K562 (cell line): Measurements from ENCODE around the gene ERG28. TPM values are rescaled to one million over a fixed set of nuclear protein-coding genes. Genes with fewer than 3 reads are reported as not detected.

Experiments
- ARID2 ChIP-seq: fragments of 450-650 bp; IDR thresholded peaks from 2 replicates; pipeline ENCODE4 v1.6.1; 2017; ENCODE audit warnings: antibody characterized with exemption, mild to moderate bottlenecking
- E2F4 ChIP-seq: sonication (generic); formaldehyde crosslinking; IDR thresholded peaks from 2 replicates; pipeline ENCODE4 v1.8.0; 2022; ENCODE audit warnings: mild to moderate bottlenecking, low read depth, missing genetic modification reagents
- EHMT2 ChIP-seq: fragments of 450-650 bp; IDR thresholded peaks from 2 replicates; pipeline ENCODE4 v1.6.1; 2018; ENCODE audit warnings: antibody characterized with exemption
- ETS1 ChIP-seq: conservative IDR thresholded peaks from 2 replicates; pipeline ENCODE4 v1.6.1; 2011; ENCODE audit warnings: low read depth, mild to moderate bottlenecking, low read length; ENCODE audit not compliant: control insufficient read depth
- FIP1L1 ChIP-seq: fragments of 200-400 bp; formaldehyde crosslinking; IDR thresholded peaks from 2 replicates; pipeline ENCODE4 v1.6.1; 2018; ENCODE audit warnings: mild to moderate bottlenecking, low read depth, low read length; ENCODE audit not compliant: poor library complexity, severe bottlenecking
- HMG20B ChIP-seq: fragments of 250-450 bp; sonication (Bioruptor Pico); IDR thresholded peaks from 2 replicates; pipeline ENCODE4 v1.5.0; 2021; ENCODE audit warnings: mild to moderate bottlenecking
- LCOR ChIP-seq: sonication (generic); formaldehyde crosslinking; IDR thresholded peaks from 2 replicates; pipeline ENCODE4 v1.8.0; 2022; ENCODE audit warnings: mild to moderate bottlenecking, missing genetic modification reagents
- NEUROD1 ChIP-seq: fragments of 150-350 bp; IDR thresholded peaks from 2 replicates; pipeline ENCODE4 v1.6.1; 2014; ENCODE audit warnings: borderline replicate concordance, low read length, low read depth; ENCODE audit not compliant: partially characterized antibody
- RBBP5 ChIP-seq: fragments of 200-600 bp; sonication (generic); IDR thresholded peaks from 2 replicates; pipeline ENCODE4 v1.6.1; 2012; ENCODE audit warnings: borderline replicate concordance, mild to moderate bottlenecking, low read length, control low read depth, inconsistent platforms; ENCODE audit not compliant: insufficient read depth, poor library complexity, severe bottlenecking
- RBM34 ChIP-seq: fragments of 200-400 bp; formaldehyde crosslinking; IDR thresholded peaks from 2 replicates; pipeline ENCODE4 v1.6.1; 2018; ENCODE audit warnings: low read length, borderline replicate concordance; ENCODE audit not compliant: insufficient read depth
- SAP30 ChIP-seq: fragments of 200-600 bp; sonication (generic); IDR thresholded peaks from 2 replicates; pipeline ENCODE4 v1.6.1; 2012; ENCODE audit warnings: borderline replicate concordance, low read depth, mild to moderate bottlenecking, moderate library complexity, low read length, control low read depth, inconsistent platforms; ENCODE audit not compliant: insufficient read depth, poor library complexity, severe bottlenecking
- SLC30A9 ChIP-seq: fragments of 250-450 bp; sonication (Bioruptor Pico); IDR thresholded peaks from 2 replicates; pipeline ENCODE4 v1.8.0; 2022; ENCODE audit warnings: mild to moderate bottlenecking, moderate library complexity
- SNRNP70 ChIP-seq: fragments of 200-400 bp; formaldehyde crosslinking; optimal IDR thresholded peaks from 2 replicates; pipeline ENCODE3; 2017; ENCODE audit warnings: low read depth, low read length
- TARDBP ChIP-seq: fragments of 450-650 bp; IDR thresholded peaks from 2 replicates; pipeline ENCODE4 v1.6.1; 2016
- ZNF212 ChIP-seq: fragments of 450-650 bp; formaldehyde crosslinking; IDR thresholded peaks from 2 replicates; pipeline ENCODE4 v1.4.0; 2020; ENCODE audit warnings: mild to moderate bottlenecking
- polyA plus RNA-seq, 8 experiments: library from polyadenylated mRNA; depleted of rRNA in 4 of 8; stranded (reverse) in 5 of 8; unstranded in 3 of 8; fragments of >200 nt; fragmentation: Nextera tagmentation in 2 of 8; fragmentation: Illumina TruSeq in 1 of 8; extraction: Ambion mirVana in 2 of 8; extraction: Trizol in 1 of 8; gene quantifications; 2 replicates each; pipeline versions ENCODE4 v1.2.1 to v1.2.3, GENCODE V29; 2011 to 2014; ENCODE audit warnings: inconsistent platforms in 1 of 8, missing spikeins in 1 of 8
- total RNA-seq, 7 experiments: library from RNA; depleted of rRNA in 6 of 7; stranded (reverse); fragments of >200 nt in 6 of 7; fragmentation: Illumina TruSeq in 2 of 7; extraction: Trizol in 2 of 7; gene quantifications; 2 replicates each; pipeline versions ENCODE4 v1.2.1 to v1.2.3, GENCODE V29; 2011 to 2021; ENCODE audit warnings: low replicate concordance in 1 of 7
- TF ChIP-seq, protein P1 (sequence below): fragments of 450-650 bp; IDR thresholded peaks from 2 replicates; pipeline ENCODE4 v1.6.1; 2018; ENCODE audit not compliant: partially characterized antibody
- TF ChIP-seq, protein P2 (sequence below), 2 experiments: fragments of 250-450 bp in 1 of 2; fragments of 450-650 bp in 1 of 2; sonication (Bioruptor Pico) in 1 of 2; IDR thresholded peaks; 2 replicates each; pipeline versions ENCODE4 v1.6.1 to v1.8.0; 2016 to 2021; ENCODE audit warnings: mild to moderate bottlenecking in 2 of 2, moderate library complexity in 2 of 2, missing compliant biosample characterization in 1 of 2, missing genetic modification characterization in 1 of 2
- TF ChIP-seq, protein P3 (sequence below): sonication (generic); formaldehyde crosslinking; IDR thresholded peaks from 2 replicates; pipeline ENCODE4 v1.8.0; 2022; ENCODE audit warnings: missing genetic modification reagents, mild to moderate bottlenecking, moderate library complexity, borderline replicate concordance

The ERG28 gene
- total and polyA plus RNA-seq, 9 of the 15 experiments (the other 6 are each of a cell fraction or from before 2014, with no cell fraction given), result 3.1 to 34.2 (median 14.2) TPM

- TF ChIP-seq E2F4 (CRISPR knock-in tag) (no peak), SNRNP70 (no peak), RBBP5 (peak; percentile 53), TARDBP (no peak), SAP30 (peak; percentile 66), SLC30A9 (CRISPR knock-in tag) (no peak), RBM34 (no peak), HMG20B (CRISPR knock-in tag) (no peak), ZNF212 (CRISPR knock-in tag) (no peak), EHMT2 (no peak), NEUROD1 (peak; percentile 58), ARID2 (no peak), LCOR (CRISPR knock-in tag) (no peak), FIP1L1 (peak; percentile 23), ETS1 (peak; percentile 37; the same call in 1 of the 2 replicates)
- TF ChIP-seq, protein P1, sequence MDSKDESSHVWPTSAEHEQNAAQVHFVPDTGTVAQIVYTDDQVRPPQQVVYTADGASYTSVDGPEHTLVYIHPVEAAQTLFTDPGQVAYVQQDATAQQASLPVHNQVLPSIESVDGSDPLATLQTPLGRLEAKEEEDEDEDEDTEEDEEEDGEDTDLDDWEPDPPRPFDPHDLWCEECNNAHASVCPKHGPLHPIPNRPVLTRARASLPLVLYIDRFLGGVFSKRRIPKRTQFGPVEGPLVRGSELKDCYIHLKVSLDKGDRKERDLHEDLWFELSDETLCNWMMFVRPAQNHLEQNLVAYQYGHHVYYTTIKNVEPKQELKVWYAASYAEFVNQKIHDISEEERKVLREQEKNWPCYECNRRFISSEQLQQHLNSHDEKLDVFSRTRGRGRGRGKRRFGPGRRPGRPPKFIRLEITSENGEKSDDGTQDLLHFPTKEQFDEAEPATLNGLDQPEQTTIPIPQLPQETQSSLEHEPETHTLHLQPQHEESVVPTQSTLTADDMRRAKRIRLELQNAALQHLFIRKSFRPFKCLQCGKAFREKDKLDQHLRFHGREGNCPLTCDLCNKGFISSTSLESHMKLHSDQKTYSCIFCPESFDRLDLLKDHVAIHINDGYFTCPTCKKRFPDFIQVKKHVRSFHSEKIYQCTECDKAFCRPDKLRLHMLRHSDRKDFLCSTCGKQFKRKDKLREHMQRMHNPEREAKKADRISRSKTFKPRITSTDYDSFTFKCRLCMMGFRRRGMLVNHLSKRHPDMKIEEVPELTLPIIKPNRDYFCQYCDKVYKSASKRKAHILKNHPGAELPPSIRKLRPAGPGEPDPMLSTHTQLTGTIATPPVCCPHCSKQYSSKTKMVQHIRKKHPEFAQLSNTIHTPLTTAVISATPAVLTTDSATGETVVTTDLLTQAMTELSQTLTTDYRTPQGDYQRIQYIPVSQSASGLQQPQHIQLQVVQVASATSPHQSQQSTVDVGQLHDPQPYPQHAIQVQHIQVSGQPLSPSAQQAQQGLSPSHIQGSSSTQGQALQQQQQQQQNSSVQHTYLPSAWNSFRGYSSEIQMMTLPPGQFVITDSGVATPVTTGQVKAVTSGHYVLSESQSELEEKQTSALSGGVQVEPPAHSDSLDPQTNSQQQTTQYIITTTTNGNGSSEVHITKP, result peak; percentile 19
- TF ChIP-seq, protein P2, sequence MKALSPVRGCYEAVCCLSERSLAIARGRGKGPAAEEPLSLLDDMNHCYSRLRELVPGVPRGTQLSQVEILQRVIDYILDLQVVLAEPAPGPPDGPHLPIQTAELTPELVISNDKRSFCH (CRISPR knock-in tag; IDR thresholded peaks at IDR 0.05), result no peak
- TF ChIP-seq, protein P2 (tag; IDR thresholded peaks at IDR 0.05), result no peak
- TF ChIP-seq, protein P3, sequence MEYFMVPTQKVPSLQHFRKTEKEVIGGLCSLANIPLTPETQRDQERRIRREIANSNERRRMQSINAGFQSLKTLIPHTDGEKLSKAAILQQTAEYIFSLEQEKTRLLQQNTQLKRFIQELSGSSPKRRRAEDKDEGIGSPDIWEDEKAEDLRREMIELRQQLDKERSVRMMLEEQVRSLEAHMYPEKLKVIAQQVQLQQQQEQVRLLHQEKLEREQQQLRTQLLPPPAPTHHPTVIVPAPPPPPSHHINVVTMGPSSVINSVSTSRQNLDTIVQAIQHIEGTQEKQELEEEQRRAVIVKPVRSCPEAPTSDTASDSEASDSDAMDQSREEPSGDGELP, result peak; percentile 97
Measured at GRCh38 chr14:75660630-75661498, at the start of gene ERG28, which contains the start of gene TTLL5 (continued).
